Fibroblast of the aortic adventitia (primary cell): Measurements from ENCODE around the gene FADS2. TPM values are rescaled to one million over a fixed set of nuclear protein-coding genes. Genes with fewer than 3 reads are reported as not detected.

Experiments
- DNase-seq: peaks from one replicate; pipeline ENCODE4 v3.0.0-alpha.2; 2010; ENCODE audit warnings: low read depth
- H3K4me3 ChIP-seq: 2 replicates; pipeline ENCODE4 v1.5.1; 2011; ENCODE audit warnings: low read depth, mild to moderate bottlenecking, control low read depth, low read length, moderate library complexity
- total RNA-seq: library from RNA; depleted of rRNA; stranded (reverse); fragments of >200 nt; gene quantifications from 2 replicates; pipeline ENCODE4 v1.2.3, GENCODE V29; 2012; ENCODE audit warnings: low replicate concordance
- TF ChIP-seq, protein P1 (sequence below): IDR thresholded peaks from 2 replicates; pipeline ENCODE4 v1.5.1; 2011; ENCODE audit warnings: mild to moderate bottlenecking, low read length, control low read depth, inconsistent platforms; ENCODE audit not compliant: insufficient read depth

The FADS2 gene
- total RNA-seq, 1 donor, result 125 TPM

GRCh38 chr11:61911701-61912529 is 83.8 kb downstream of the FADS2 start:
- TF ChIP-seq, protein P1, sequence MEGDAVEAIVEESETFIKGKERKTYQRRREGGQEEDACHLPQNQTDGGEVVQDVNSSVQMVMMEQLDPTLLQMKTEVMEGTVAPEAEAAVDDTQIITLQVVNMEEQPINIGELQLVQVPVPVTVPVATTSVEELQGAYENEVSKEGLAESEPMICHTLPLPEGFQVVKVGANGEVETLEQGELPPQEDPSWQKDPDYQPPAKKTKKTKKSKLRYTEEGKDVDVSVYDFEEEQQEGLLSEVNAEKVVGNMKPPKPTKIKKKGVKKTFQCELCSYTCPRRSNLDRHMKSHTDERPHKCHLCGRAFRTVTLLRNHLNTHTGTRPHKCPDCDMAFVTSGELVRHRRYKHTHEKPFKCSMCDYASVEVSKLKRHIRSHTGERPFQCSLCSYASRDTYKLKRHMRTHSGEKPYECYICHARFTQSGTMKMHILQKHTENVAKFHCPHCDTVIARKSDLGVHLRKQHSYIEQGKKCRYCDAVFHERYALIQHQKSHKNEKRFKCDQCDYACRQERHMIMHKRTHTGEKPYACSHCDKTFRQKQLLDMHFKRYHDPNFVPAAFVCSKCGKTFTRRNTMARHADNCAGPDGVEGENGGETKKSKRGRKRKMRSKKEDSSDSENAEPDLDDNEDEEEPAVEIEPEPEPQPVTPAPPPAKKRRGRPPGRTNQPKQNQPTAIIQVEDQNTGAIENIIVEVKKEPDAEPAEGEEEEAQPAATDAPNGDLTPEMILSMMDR, result no peak
- H3K4me3 ChIP-seq, result no peak overlapping the region
- no peak for DNase-seq

DNA sequence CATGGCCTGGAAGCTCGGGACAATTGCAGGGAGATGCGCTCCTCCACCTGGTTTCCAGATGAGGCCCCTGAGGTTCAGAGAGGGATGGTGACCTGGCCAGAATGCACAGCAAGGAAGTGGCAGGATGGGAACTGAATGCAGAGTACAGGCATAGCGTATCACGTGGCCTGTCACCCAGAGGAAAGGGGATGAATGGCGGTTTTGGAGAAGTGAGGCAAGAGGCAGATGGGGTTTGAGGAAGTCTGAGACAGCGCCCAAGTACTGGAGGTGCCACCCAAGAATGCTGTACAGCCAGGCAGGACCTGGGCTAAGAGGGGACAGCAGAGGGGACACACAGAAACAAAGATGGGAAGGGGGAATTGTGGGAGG is 84.4 kb downstream of the FADS2 start:
- no peak overlapping the region for H3K4me3 ChIP-seq
- DNase-seq, result no peak
- TF ChIP-seq, protein P1, result no peak

DNA sequence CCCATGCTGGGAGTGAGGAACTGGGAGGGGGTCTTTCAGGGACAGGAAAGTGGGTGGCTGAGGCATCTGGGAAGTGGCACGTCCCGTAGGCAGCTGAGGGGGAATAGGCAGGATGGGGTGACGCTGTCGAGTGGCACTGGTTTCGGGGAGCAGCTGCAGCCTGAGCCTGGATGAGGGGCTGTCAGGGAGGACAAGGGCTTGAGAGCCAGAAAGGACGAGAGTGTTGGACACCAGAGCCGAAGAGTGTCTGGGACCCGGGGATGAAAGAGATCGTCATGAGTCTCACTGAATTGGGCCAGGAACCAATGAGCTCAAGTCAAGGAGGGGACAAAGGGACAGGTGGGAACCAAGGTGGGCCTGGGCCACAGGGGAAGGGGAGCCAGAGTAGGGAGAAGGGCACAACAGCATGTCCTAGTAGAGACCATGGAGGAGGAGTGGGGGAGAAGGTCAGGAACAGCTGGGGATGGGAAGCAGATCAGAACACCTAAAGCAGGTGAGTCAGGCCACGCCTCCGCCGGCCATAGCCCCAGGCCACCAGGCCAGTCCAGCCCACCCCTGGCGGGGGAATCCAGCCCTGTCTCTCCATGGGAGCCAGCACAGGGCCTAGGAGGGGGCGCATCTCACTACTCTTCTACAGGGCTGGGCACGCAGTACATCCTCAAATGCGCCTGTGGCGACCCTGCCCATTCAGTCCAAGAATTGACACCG is 85.0 kb downstream of the FADS2 start:
- TF ChIP-seq, protein P1, result no peak
- no peak for DNase-seq
- no peak overlapping the region for H3K4me3 ChIP-seq

DNA sequence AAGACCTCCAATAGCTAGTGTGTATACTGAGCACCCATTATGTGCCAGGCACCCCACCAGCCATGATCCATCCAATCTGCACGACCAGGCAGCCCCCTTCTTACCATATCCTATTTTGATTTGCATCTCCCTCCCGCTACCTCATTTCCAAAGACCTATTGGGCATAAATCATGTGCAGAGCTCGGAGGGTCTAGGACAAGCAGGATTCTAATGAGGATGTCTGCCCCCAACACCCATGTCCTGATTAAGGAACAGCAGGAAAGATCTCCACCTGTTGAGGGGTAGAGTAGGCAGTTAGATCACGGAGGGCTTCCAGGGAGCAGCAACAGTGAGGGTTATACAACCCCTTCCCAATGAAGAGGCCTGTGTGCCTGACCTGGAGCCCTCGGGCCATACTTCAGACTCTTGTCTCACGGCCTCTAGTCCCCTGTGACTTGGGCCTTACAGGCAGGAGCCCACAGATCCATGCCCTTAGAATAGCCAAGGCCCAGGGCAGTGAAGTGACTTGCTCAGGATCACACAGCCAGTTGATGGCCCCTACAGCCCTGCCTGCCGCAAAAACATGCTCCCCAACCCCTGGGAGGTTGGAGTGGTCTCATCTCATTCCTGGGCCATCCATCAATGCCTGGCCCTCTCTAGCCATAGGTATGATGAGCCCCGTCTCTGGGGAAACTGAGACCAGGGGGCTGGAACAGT is 85.7 kb downstream of the FADS2 start:
- H3K4me3 ChIP-seq, result no peak overlapping the region
- TF ChIP-seq, protein P1, result no peak
- no peak for DNase-seq

DNA sequence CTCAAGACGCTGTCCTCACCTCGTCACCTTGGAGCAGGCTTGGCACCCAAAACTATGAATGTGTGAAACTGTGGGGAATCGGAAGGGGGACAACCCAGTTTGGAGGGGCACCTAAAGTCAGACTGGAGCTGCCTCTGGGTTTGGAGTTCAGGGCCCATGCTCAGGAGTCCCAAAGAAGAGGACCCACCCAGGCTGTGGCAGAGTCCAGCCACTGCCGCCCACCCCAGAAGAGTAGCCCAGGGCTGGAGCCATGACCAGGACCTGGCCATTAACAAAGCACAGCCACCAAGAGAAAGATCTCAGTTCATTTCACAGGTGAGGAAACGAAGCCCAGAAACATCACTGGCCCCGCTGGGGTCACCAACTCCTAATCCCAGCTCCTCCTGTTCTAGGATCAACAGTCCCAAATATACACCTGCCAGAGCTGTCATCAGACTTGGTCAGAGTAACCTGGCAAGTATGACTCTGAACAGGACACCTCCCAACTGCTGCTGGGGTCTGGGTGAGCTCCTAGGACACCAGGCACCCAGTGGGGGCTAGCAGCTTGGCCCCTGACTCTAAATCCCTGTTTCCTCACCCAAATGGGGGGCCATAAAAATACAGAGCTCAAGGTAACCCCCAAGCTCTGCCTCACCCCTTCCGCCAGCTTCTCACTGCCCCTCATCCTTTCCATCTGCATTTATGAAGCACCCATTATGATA is 86.5 kb downstream of the FADS2 start:
- TF ChIP-seq, protein P1, result no peak
- H3K4me3 ChIP-seq, result peak overlapping the region; percentile 9
- DNase-seq, result no peak

- no peak for DNase-seq
- TF ChIP-seq, protein P1, result no peak
These were observed 88.7 kb downstream of the FADS2 start for GRCh38 chr11:61916737-61917333.

More at GRCh38 chr11:61916737-61917333, 88.7 kb downstream of the FADS2 start:
- peak overlapping the region; percentile 76 for H3K4me3 ChIP-seq
